ENCODE data around the gene MYOZ1. TPM values are rescaled to one million over a fixed set of nuclear protein-coding genes. Genes with fewer than 3 reads are reported as not detected.

The MYOZ1 gene
- total RNA-seq, 1 donor from 2014 or later: not detected

DNA sequence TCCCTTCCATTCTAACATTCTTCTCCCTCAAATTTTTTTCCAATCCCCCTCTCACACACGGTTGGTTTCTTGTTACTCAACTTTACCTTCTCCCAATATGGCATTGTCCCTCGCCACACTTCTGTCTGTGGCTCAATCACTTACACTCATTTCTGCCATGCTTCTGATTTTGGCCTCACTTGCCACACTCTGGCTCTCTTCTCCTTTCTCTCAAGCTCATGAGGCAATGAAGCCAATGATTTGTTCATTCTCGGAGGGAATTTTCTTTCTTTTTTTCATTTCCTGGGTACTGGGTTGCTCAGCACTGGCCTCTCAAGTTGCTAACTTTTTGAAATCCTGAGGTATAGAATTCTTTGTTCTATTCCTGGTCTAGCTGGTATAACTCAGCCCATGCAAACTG, 4.0 kb upstream of the MYOZ1 start:
- TF ChIP-seq POLR2AphosphoS5 (IDR thresholded peaks at IDR 0.05; ENCODE audit: insufficient read depth in 1 of 2, low read depth in 1 of 2) (no peak), POLR2A (IDR thresholded peaks at IDR 0.05) (no peak)
- TF ChIP-seq, protein P1, sequence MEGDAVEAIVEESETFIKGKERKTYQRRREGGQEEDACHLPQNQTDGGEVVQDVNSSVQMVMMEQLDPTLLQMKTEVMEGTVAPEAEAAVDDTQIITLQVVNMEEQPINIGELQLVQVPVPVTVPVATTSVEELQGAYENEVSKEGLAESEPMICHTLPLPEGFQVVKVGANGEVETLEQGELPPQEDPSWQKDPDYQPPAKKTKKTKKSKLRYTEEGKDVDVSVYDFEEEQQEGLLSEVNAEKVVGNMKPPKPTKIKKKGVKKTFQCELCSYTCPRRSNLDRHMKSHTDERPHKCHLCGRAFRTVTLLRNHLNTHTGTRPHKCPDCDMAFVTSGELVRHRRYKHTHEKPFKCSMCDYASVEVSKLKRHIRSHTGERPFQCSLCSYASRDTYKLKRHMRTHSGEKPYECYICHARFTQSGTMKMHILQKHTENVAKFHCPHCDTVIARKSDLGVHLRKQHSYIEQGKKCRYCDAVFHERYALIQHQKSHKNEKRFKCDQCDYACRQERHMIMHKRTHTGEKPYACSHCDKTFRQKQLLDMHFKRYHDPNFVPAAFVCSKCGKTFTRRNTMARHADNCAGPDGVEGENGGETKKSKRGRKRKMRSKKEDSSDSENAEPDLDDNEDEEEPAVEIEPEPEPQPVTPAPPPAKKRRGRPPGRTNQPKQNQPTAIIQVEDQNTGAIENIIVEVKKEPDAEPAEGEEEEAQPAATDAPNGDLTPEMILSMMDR (IDR thresholded peaks at IDR 0.05): no peak
- DNase-seq (ENCODE audit: extremely low spot score in 2 of 2): no peak
- Histone ChIP-seq H3K27ac (no peak overlapping the region), H3K36me3 (no peaks in the 10 kb centered on the region), H3K4me1 (peaks cover 19% of the 10 kb centered on the region), H3K27me3 (no peaks in the 10 kb centered on the region), H3K4me3 (no peak overlapping the region), H3K9me3 (no peaks in the 10 kb centered on the region)
- intact Hi-C loops (cut with DNase I): no loop called here

DNA sequence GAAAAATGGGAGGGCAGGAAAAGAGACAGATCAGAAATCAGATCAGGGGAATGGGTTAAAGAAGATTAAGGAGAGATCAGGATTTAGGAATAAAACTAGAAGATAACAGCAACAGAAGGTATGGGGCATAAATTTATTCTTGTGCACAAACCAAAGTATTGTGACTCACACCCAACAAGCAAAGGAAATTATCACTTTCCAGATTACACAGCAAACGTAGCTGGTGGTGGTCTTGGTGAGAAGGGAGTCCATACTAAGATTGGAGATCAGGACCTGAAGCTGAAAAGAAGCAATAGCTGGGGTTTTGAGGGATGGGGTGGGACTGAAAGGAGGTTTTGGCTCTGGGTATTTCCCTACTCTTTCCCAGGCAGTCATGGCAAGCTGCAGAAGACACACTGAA, 3.5 kb upstream of the MYOZ1 start:
- H3K27me3 ChIP-seq: no peaks in the 10 kb centered on the region
- TF ChIP-seq, protein P1 (IDR thresholded peaks at IDR 0.05): no peak
- TF ChIP-seq POLR2AphosphoS5 (IDR thresholded peaks at IDR 0.05; ENCODE audit: insufficient read depth in 1 of 2, low read depth in 1 of 2) (no peak), POLR2A (IDR thresholded peaks at IDR 0.05) (no peak)
- no peaks in the 10 kb centered on the region for H3K36me3 ChIP-seq
- H3K4me1 ChIP-seq: peaks cover 19% of the 10 kb centered on the region
- intact Hi-C loops (cut with DNase I): no loop called here
- no peak overlapping the region for H3K4me3 ChIP-seq
- DNase-seq (ENCODE audit: extremely low spot score in 2 of 2): no peak
- H3K9me3 ChIP-seq: no peaks in the 10 kb centered on the region
- H3K27ac ChIP-seq: no peak overlapping the region

DNA sequence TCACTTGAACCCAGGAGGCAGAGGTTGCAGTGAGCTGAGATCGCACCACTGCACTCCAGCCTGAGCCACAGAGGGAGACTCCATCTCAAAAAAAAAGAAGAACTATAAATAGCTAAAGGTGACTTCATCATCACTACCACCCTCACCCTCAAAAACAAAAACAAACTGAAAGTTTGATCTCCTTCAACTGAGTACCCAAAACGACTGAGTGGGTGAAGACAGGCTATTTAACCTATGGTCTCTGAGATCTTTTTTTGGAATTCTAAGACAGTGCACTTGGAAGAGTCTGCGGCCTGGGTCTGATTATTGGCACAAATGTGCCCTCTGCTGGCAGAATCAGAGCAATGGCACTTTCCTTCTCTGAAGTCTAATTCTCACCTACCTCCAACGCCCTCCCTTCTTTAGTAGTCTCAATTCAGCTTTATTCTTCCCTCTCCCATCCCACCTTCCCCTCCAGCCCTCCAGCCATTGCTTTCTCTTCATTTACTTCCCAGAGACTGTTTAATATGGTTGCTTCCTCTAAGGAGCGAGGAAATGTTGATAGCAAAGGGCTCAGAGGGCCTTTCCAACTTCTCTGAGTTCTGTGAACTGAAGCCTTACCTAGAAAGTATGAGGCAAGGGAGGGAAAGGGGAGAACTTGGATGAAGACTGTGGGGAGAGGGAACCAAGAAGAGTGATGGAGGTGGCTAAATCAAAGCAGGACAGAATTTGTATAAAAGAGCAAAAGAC, 2.9 kb upstream of the MYOZ1 start:
- no peak for DNase-seq (ENCODE audit: extremely low spot score in 2 of 2)
- Histone ChIP-seq H3K36me3 (no peaks in the 10 kb centered on the region), H3K4me1 (peaks cover 19% of the 10 kb centered on the region), H3K27ac (no peak overlapping the region), H3K9me3 (no peaks in the 10 kb centered on the region), H3K4me3 (no peak overlapping the region), H3K27me3 (no peaks in the 10 kb centered on the region)
- TF ChIP-seq POLR2AphosphoS5 (IDR thresholded peaks at IDR 0.05; ENCODE audit: insufficient read depth in 1 of 2, low read depth in 1 of 2) (no peak), POLR2A (IDR thresholded peaks at IDR 0.05) (no peak)
- TF ChIP-seq, protein P1 (IDR thresholded peaks at IDR 0.05): peak; percentile 90 to 98 (median 94)
- intact Hi-C loops (cut with DNase I): no loop called here

DNA sequence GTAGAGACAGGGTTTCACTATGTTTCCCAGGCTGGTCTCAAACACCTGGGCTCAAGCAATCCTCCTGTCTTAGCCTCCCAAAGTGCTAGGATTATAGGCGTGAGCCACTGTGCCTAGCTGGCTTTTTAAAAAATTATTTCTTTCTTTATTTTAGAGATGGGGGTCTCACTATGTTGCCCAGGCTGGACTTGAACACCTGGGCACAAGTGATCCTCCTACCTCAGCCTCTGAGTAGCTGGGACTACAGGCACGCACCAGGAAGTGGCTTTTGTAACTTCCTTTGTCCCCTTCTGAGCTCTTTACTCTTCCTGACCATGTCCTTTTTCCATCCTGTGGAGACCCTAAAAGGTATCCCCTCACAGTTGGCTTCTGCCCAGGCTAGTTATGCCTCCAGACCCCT, 2.1 kb upstream of the MYOZ1 start:
- TF ChIP-seq, protein P1 (IDR thresholded peaks at IDR 0.05): no peak
- TF ChIP-seq POLR2A (IDR thresholded peaks at IDR 0.05): no peak
- no peak for TF ChIP-seq POLR2AphosphoS5 (IDR thresholded peaks at IDR 0.05; ENCODE audit: insufficient read depth in 1 of 2, low read depth in 1 of 2)
- Histone ChIP-seq H3K27me3 (no peaks in the 10 kb centered on the region), H3K27ac (no peak overlapping the region), H3K36me3 (no peaks in the 10 kb centered on the region), H3K4me3 (no peak overlapping the region), H3K9me3 (no peaks in the 10 kb centered on the region), H3K4me1 (peaks cover 13% of the 10 kb centered on the region)
- intact Hi-C loops (cut with DNase I): loop anchor here (2.0 kb wide), 1 partner anchor 113 kb away; no protein-coding TSS in a partner anchor
- no peak for DNase-seq (ENCODE audit: extremely low spot score in 2 of 2)

DNA sequence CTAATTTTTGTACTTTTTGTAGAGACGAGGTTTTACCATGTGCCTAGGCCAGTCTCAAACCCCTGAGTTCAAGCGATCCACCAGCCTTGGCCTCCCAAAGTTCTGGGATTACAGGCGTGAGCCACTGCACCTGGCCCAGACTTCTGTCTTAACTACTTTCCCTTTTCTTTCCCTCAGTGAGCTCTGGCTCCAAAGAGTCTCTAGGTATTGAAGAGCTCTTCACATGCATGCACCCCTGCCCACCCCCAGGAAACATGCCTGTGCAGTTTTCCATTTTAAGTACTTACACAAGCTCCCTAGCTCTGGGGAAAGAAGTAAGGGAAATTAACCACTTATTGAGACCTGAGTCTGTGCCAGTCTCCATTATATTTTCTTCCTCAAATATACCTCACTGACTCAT, 2.0 kb downstream of the MYOZ1 start:
- H3K4me3 ChIP-seq: no peak overlapping the region
- H3K27me3 ChIP-seq: no peaks in the 10 kb centered on the region
- no peaks in the 10 kb centered on the region for H3K4me1 ChIP-seq
- H3K36me3 ChIP-seq: no peaks in the 10 kb centered on the region
- H3K9me3 ChIP-seq: no peaks in the 10 kb centered on the region
- DNase-seq (ENCODE audit: extremely low spot score in 2 of 2): no peak
- intact Hi-C loops (cut with DNase I): no loop called here
- no peak overlapping the region for H3K27ac ChIP-seq
- TF ChIP-seq, protein P1 (IDR thresholded peaks at IDR 0.05): no peak
- TF ChIP-seq POLR2AphosphoS5 (IDR thresholded peaks at IDR 0.05; ENCODE audit: insufficient read depth in 1 of 2, low read depth in 1 of 2): no peak
- no peak for TF ChIP-seq POLR2A (IDR thresholded peaks at IDR 0.05)
